Measurements from ENCODE around the gene NEURL3.
"Not testable (repeated sequence)": the region's sequence is repeated elsewhere in the genome, so short reads cannot be mapped to it uniquely, and the experiment has no call there.

NEURL3 gene

GRCh38 chr2:96484091-96484490 lies 21.1 kb downstream of the NEURL3 start:
- no peak for TF ChIP-seq ARNT (IDR thresholded peaks at IDR 0.05)
- TF ChIP-seq ZNF384 (IDR thresholded peaks at IDR 0.05) = no peak
- ChIA-PET CTCF (no interaction called here), POLR2A (no interaction called here)
- no peak for DNase-seq (ENCODE audit: extremely low spot score)

- TF ChIP-seq BHLHE40 (IDR thresholded peaks at IDR 0.05; ENCODE audit: borderline replicate concordance) = no peak
- no peak for TF ChIP-seq CTBP1 (IDR thresholded peaks at IDR 0.05; ENCODE audit: borderline replicate concordance)
- TF ChIP-seq L3MBTL2 (conservative IDR thresholded peaks at IDR 0.05) = no peak
- TF ChIP-seq ARNT (IDR thresholded peaks at IDR 0.05) = no peak
- CTCF ChIA-PET = no interaction called here
- POLR2A ChIA-PET = no interaction called here
- no peak for DNase-seq (ENCODE audit: extremely low spot score)
Measured at GRCh38 chr2:96477458-96477857, 27.7 kb downstream of the NEURL3 start.

- POLR2A ChIA-PET = no interaction called here
Measured at GRCh38 chr2:96471772-96472171, 33.4 kb downstream of the NEURL3 start.

GRCh38 chr2:96470636-96471035 lies 34.5 kb downstream of the NEURL3 start:
- TF ChIP-seq FOXM1 (IDR thresholded peaks at IDR 0.05; ENCODE audit: borderline replicate concordance) (no peak), ELF4 (IDR thresholded peaks at IDR 0.05) (no peak), LEF1 (IDR thresholded peaks at IDR 0.05; ENCODE audit: borderline replicate concordance) (no peak), SUZ12 (IDR thresholded peaks at IDR 0.05) (no peak)
- DNase-seq (ENCODE audit: extremely low spot score) = no peak
- ChIA-PET CTCF (no interaction called here), POLR2A (no interaction called here)

More at GRCh38 chr2:96471772-96472171, 33.4 kb downstream of the NEURL3 start:
- no peak for DNase-seq (ENCODE audit: extremely low spot score)
- TF ChIP-seq HDGF (IDR thresholded peaks at IDR 0.05; ENCODE audit: borderline replicate concordance) = no peak
- CTCF ChIA-PET = no interaction called here

- CTCF ChIA-PET = no interaction called here
- no peak for TF ChIP-seq NFRKB (IDR thresholded peaks at IDR 0.05)
- TF ChIP-seq CTBP1 (IDR thresholded peaks at IDR 0.05; ENCODE audit: borderline replicate concordance) = no peak
- DNase-seq (ENCODE audit: extremely low spot score) = no peak
- POLR2A ChIA-PET = no interaction called here
Measured at GRCh38 chr2:96470109-96470508, 35.0 kb downstream of the NEURL3 start.

- no peak for DNase-seq (ENCODE audit: extremely low spot score)
- ChIA-PET CTCF (no interaction called here), POLR2A (no interaction called here)
- no peak for TF ChIP-seq HDGF (IDR thresholded peaks at IDR 0.05; ENCODE audit: borderline replicate concordance)
- no peak for TF ChIP-seq FOXK2 (IDR thresholded peaks at IDR 0.05)
- no peak for TF ChIP-seq ARNT (IDR thresholded peaks at IDR 0.05)
- no peak for TF ChIP-seq LEF1 (IDR thresholded peaks at IDR 0.05; ENCODE audit: borderline replicate concordance)
- no peak for TF ChIP-seq SP1 (IDR thresholded peaks at IDR 0.05)
- no peak for TF ChIP-seq BHLHE40 (IDR thresholded peaks at IDR 0.05; ENCODE audit: borderline replicate concordance)
- no peak for TF ChIP-seq ELF4 (IDR thresholded peaks at IDR 0.05)
- TF ChIP-seq SUZ12 (IDR thresholded peaks at IDR 0.05) = no peak
- no peak for TF ChIP-seq PKNOX1 (IDR thresholded peaks at IDR 0.05)
- TF ChIP-seq L3MBTL2 (conservative IDR thresholded peaks at IDR 0.05) = no peak
- no peak for TF ChIP-seq FOXA1 (IDR thresholded peaks at IDR 0.05)
- no peak for TF ChIP-seq CTBP1 (IDR thresholded peaks at IDR 0.05; ENCODE audit: borderline replicate concordance)
- no peak for TF ChIP-seq TARDBP (IDR thresholded peaks at IDR 0.05)
Measured at GRCh38 chr2:96468904-96469303, 36.3 kb downstream of the NEURL3 start.

GRCh38 chr2:96464651-96465050 lies 40.5 kb downstream of the NEURL3 start:
- ChIA-PET CTCF (no interaction called here), POLR2A (no interaction called here)
- no peak for TF ChIP-seq BHLHE40 (IDR thresholded peaks at IDR 0.05; ENCODE audit: borderline replicate concordance)
- TF ChIP-seq CTBP1 (IDR thresholded peaks at IDR 0.05; ENCODE audit: borderline replicate concordance) = no peak
- no peak for TF ChIP-seq TARDBP (IDR thresholded peaks at IDR 0.05)
- TF ChIP-seq HDGF (IDR thresholded peaks at IDR 0.05; ENCODE audit: borderline replicate concordance) = no peak
- TF ChIP-seq ELF4 (IDR thresholded peaks at IDR 0.05) = no peak
- no peak for TF ChIP-seq SUZ12 (IDR thresholded peaks at IDR 0.05)
- no peak for TF ChIP-seq FOXM1 (IDR thresholded peaks at IDR 0.05; ENCODE audit: borderline replicate concordance)
- no peak for TF ChIP-seq FOXA1 (IDR thresholded peaks at IDR 0.05)
- no peak for TF ChIP-seq L3MBTL2 (conservative IDR thresholded peaks at IDR 0.05)
- no peak for TF ChIP-seq NFRKB (IDR thresholded peaks at IDR 0.05)
- TF ChIP-seq ZNF384 (IDR thresholded peaks at IDR 0.05) = no peak
- TF ChIP-seq FOXK2 (IDR thresholded peaks at IDR 0.05) = no peak
- DNase-seq (ENCODE audit: extremely low spot score) = no peak

GRCh38 chr2:96464061-96464460 lies 41.1 kb downstream of the NEURL3 start:
- ChIA-PET POLR2A (no interaction called here), CTCF (no interaction called here)
- no peak for DNase-seq (ENCODE audit: extremely low spot score)
- TF ChIP-seq ARNT (IDR thresholded peaks at IDR 0.05) (no peak), ELF4 (IDR thresholded peaks at IDR 0.05) (no peak), NFRKB (IDR thresholded peaks at IDR 0.05) (no peak), PKNOX1 (IDR thresholded peaks at IDR 0.05) (no peak), SP1 (IDR thresholded peaks at IDR 0.05) (no peak), SUZ12 (IDR thresholded peaks at IDR 0.05) (no peak), ZNF384 (IDR thresholded peaks at IDR 0.05) (no peak), L3MBTL2 (conservative IDR thresholded peaks at IDR 0.05) (no peak)

- DNase-seq (ENCODE audit: extremely low spot score) = no peak
- ChIA-PET POLR2A (no interaction called here), CTCF (no interaction called here)
- no peak for TF ChIP-seq ELF4 (IDR thresholded peaks at IDR 0.05)
- TF ChIP-seq FOXA1 (IDR thresholded peaks at IDR 0.05) = no peak
Measured at GRCh38 chr2:96463119-96463518, 42.0 kb downstream of the NEURL3 start.

- POLR2A ChIA-PET; DNase-seq (ENCODE audit: extremely low spot score); CTCF ChIA-PET: not testable (repeated sequence)
Measured at GRCh38 chr2:96461616-96462015, 43.5 kb downstream of the NEURL3 start.
